HG02610 (cell line): ENCODE data around the gene FAAP100.

Experiments used
- ATAC-seq: cut with Tn5 transposase; IDR thresholded peaks from one replicate; pipeline ENCODE4 v1.9.1; 2021; ENCODE audit warnings: mild to moderate bottlenecking, moderate library complexity; ENCODE audit not compliant: unreplicated experiment

FAAP100 gene

DNA sequence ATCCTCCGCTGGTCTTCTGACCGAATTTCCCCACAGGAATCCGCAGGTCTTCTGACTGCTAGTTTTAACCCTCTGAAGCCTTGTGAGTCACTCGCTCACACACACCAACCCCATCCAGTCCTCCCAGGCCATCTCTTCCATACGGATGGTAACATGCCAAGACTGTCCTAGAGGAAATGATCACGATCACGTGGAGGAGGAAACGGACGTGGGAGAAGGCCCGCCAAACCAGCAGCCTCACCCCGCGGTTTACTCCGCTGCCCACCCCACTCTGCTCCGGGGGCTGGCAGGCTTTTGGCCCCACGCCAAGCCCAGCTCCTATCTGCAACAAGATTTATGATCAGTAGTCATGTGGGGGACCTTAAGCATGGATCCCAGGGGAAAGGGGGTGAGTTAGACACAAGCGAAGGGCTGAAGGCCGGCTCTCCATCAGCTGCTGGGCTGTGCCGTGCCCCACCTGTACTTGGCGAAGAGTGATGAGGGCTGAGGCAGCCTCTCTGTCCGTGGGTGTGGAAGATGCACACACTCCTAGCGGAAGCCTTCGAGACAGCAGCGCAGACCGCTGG is 1.5 kb upstream of the FAAP100 start:
- ATAC-seq: peak; percentile 14

DNA sequence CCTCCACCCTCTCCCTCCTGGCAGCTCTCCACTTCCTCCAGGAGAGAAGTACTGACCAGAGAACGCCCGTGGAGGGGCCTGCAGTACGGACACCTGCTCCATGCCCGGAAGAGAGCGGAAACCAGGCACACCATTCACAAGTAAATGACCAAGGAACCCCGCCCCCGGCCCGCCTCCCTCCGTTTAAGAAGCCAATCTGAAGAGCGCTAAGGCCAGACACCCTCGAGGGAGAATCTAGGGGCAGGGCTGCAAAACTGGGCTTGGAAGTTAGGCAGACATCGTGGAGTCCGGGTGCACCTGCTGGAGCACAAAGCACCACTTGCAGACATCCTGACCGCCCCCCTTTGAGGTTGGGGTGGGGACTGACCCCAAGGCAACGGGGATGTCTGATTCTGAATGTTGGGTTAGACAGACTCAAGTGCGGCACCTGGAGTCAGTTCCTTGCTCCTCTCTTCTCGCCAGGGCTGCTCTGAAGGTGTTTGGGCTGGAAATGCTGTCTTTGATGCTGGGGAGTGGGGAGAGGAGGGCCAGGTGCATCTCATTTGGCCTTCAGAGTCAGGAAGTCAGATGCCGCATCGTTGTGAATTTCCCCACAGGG is 964 bp upstream of the FAAP100 start:
- peak; percentile 33 for ATAC-seq

GRCh38 chr17:81551458-81552243 is 502 bp downstream of the FAAP100 start:
- ATAC-seq: peak; percentile 10

DNA sequence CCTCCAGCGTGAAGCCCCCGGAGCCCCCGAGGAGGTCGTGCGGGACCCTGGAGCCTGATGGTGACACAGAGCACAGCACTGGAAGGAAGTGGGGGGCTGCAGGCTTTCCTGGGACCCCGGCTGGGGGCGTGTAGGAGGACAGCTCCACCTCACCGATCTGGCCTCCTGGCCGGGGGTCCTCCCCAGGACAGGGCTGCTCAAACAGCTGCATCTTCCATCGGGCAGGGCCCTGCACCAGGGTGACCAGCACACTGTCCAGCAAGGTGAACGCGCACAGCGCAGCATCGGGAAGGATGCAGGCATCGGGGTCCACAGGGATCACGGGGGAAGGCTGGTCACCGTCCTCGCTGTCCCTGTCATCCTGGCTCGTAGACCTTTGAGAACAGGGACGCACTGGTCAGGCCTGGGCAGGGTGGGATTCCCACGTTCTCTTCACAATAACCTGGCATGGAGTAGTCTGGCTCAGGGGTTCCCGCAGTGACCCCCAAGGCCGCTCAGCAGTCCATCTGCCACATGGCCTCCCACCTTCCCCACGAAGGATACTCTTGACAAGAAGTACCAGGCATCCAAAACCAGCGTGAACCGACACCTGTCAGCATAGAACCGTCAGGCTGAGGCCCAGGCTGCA is 1.2 kb downstream of the FAAP100 start:
- ATAC-seq: no peak

- no peak for ATAC-seq
Observed at GRCh38 chr17:81550285-81550684, 1.9 kb downstream of the FAAP100 start.

DNA sequence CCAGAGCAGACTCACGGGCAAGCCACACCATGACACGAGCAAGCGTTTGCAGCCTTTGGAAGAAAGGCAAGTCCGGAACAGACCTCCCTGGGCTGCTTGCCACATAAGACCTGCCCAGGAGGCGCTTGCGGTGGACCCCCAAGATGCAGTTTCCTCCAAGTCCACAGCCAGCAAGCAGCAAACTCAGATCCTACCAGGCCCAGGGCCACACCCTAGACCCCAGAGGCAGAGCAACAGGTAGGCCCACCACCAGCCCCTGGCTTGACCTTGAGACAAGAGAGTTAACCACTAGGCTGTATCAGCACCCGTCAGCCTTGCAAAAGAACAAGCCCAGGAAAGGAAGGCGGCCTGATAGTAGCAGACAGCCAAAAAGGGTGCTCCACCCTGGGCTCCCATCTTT is 2.3 kb downstream of the FAAP100 start:
- no peak for ATAC-seq

- no peak for ATAC-seq
Observed at GRCh38 chr17:81549031-81549557, 3.1 kb downstream of the FAAP100 start.

DNA sequence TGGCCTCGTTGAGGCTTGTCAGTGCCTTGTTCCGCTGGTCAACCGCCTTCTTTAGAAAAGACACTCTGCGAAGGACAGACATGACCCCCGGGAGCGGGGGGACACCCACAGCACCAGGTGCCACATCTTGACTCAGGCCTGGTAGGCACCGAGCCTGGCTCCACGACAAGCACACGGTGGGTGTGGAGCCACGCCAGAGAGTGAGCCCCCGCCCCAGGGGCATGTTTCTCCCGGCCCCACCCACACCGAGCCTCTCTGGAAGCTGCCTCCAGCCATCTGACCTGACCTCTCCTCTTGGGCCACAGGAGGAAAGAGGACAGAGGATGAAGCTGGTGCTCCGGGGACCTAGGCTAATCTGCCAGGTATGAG is 4.6 kb downstream of the FAAP100 start:
- ATAC-seq: no peak

- ATAC-seq: no peak
Observed at GRCh38 chr17:81546906-81547613, 5.1 kb downstream of the FAAP100 start.

GRCh38 chr17:81545160-81545949 is 6.8 kb downstream of the FAAP100 start:
- ATAC-seq: no peak

DNA sequence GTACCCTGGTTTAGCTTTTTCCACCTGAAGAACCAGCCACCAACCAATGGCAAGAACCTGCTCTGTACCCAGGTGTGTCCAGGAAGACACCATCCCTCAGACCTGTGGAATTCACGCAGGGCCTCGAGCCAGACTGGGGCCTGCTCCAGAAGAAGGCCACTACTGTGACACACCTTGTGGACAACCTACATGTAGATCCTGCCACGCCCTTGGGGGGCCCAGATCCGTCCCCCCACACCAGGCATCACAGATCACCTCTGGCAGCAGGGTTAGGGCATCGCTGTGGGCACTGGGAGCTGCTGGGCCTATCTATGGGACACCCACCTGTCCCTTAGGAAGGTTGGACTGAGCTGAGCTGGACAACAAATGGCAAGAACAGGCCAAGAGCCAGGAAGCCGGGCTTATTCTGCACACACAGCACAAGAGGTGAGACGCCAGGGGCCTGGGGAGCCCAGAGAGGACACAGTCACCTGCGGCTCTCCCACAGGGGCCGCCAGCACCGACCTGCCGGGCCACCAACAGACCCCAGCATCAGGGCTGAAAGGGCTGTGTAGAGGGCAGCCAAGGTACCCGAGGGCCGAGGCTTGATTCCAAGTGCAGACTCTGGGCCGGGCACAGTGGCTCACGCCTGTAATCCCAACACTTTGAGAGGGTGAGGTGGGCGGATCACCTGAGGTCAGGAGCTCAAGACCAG is 7.7 kb downstream of the FAAP100 start:
- no peak for ATAC-seq

DNA sequence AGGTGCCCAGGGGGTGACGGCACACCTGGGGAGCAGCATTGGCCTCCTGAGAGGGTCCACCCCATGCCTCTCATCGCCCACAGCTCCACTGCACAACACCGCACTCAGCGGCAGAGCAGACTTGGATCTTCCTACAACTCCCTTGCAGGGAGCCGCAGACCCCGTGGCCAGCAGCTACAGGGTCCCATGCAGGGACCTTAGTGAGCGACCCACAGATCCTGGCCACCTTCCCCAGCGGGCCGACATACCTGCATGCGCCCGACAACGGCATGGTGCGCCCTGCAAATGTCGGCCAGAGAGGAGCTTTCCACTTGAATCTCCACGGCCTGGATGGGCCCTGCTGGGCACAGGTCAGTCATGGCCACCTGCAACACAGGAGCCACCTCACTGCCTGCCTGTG is 8.4 kb downstream of the FAAP100 start:
- ATAC-seq: no peak

DNA sequence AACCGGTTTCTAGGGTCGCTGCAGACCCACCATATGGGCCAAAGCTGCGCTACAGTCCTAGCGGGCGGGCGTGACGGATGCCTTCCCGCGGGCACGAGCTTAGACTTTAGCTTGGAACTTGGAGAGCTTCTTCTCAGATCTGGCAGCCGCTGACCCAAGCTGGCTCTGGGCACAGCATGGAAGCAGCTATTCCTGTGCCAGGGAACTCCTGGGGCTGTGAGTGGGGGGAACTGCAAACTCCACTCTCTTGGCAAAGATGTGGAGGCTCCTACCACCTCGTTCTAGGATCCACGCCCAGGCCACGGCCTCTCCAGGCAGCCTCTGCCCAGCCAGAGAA is 8.8 kb downstream of the FAAP100 start:
- no peak for ATAC-seq

DNA sequence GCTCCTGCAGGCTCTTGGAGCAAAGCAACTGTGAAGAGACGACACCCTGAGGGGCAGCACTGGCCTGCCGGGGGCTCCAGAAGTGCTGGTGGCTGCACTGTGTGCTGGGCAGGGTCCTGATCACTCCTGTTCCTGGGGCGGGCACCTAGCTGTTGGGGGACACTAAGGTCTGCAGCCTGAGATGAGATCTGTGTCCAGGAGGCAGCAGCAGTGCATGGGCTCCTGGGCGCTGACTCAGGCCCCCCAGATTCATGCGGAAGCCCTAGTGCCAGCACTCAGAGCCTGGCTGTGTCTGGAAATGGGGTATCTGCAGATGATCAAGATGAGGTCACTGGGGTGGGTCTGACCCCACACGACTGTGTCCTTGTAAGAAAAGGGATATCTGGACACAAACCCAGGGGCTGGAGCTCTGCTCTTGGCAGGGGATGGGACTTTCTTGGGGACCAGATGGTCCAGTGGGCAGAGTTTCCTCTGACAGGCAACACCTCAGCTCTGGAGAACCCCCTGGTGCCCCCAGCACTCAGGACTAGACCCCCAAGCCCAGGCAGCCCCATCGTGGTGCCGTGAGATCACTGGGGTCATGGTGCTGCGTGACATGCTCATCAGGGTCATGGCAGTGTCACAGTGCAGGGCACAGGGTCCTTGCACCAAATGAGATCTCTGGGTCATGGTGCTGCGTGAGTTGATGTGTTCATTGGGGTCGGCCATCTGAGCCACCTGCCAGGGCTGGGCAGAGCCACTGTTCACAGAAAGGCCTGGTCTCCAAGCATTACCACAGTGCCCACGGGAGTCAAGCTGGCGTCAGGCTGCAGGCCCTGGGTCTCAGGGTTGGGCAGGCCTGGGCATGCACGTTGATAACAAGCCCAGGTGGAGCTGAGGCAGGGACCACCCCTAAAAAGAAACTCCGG is 9.5 kb downstream of the FAAP100 start:
- no peak for ATAC-seq

GRCh38 chr17:81541123-81541522 is 11.0 kb downstream of the FAAP100 start:
- no peak for ATAC-seq

DNA sequence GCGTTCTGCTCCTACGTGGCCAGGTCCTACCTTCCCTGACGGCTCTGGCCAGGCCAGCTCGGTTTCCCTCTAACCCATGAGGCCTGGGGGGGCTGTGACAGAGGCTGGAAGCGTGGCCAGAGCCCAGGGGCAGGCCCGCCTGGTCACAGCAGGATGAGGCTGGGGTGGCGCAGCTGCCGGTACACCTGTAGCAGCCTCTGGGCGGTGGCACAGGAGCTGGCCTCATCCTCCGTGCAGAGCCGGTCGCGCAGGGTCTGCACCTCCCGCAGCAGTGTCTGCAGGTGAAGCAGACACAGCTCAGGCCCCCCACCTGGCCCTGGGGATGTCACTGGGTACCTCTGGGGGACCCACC is 11.5 kb downstream of the FAAP100 start:
- ATAC-seq: no peak

DNA sequence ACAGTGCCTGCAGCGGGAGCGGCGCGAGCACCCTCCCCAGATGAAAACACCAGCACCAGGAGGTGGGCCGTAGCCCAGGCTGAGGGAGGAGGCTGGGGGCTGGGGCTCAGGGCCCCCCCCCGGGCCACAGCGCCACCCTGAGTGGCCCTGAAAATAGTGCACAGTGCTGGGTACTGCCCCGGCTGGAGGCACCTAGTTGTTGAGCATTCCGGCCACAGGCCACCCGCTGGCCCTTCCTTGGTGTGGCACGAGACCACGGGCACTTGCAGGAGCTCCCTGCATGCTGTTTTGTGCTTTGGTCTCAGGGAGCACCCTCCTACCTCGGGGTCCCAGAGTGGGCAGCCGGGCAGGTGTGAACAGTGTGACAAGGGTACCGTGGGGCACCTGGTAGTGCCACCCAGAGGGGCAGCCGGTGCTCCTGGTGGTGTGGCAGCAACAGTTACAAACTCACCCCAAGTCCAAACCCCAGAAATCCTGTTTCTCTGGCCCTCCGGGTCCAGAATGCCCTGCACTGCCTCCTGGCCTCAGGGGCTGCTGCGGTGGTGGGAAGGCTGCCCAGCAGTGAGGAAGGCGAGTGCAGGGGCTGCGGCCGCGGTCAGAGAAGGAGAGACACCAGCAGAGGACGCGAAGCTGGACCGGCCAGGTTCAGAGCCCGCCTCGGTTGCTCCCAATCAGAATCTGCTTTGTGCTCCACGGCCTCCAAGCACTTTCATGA is 12.0 kb downstream of the FAAP100 start:
- ATAC-seq: no peak

GRCh38 chr17:81539571-81539900 is 12.6 kb downstream of the FAAP100 start:
- no peak for ATAC-seq
